ENCODE measurements around the gene TTYH3. TPM values are rescaled to one million over a fixed set of nuclear protein-coding genes. Genes with fewer than 3 reads are reported as not detected.
A peak's percentile ranks its signal among the peaks of the same experiment; 100 is the strongest.

TTYH3 gene
- total and polyA plus RNA-seq, 8 donors, result 4.9 to 31.9 (median 8.6) TPM

GRCh38 chr7:2635810-2636701 is 4.3 kb downstream of the TTYH3 start:
- no peaks in the 10 kb centered on the region for H3K36me3 ChIP-seq
- H3K9me3 ChIP-seq, result no peaks in the 10 kb centered on the region
- DNase-seq (peak in 1 of 6 donors; percentile 78), ATAC-seq (no peak), FAIRE-seq (no peak)
- TF ChIP-seq CTCF (IDR thresholded peaks at IDR 0.05), result no peak
- H3K27ac ChIP-seq, result peak overlapping the region in 1 of 4 donors; percentile 54
- WGBS, 2 donors, result 79 to 81% methylated on average over 22 of the region's 22 CpGs
- intact Hi-C loops (cut with DNase I), result no loop called here
- no peaks in the 10 kb centered on the region for H3K27me3 ChIP-seq
- no peak overlapping the region for H3K4me3 ChIP-seq
- peaks cover 0 to 7% (median 4%) of the 10 kb centered on the region in 3 donors for H3K4me1 ChIP-seq

- 88% methylated on average over 13 to 17 of the region's 17 CpGs for WGBS, 2 donors
- H3K36me3 ChIP-seq, result no peaks in the 10 kb centered on the region
- H3K9me3 ChIP-seq, result no peaks in the 10 kb centered on the region
- peaks cover 0 to 7% (median 0%) of the 10 kb centered on the region in 3 donors for H3K4me1 ChIP-seq
- DNase-seq (peak in 2 of 6 donors; percentile 16 to 72), FAIRE-seq (no peak), ATAC-seq (no peak)
- intact Hi-C loops (cut with DNase I), result no loop called here
- H3K27ac ChIP-seq, result peak overlapping the region in 1 of 4 donors; percentile 54
- no peak for TF ChIP-seq CTCF (IDR thresholded peaks at IDR 0.05)
- no peak overlapping the region for H3K4me3 ChIP-seq
- H3K27me3 ChIP-seq, result no peaks in the 10 kb centered on the region
Observed at GRCh38 chr7:2637066-2637471, 5.3 kb downstream of the TTYH3 start.

GRCh38 chr7:2637505-2638223 is 5.9 kb downstream of the TTYH3 start:
- DNase-seq (peak in 3 of 6 donors; percentile 36 to 72 (median 66)), FAIRE-seq (no peak), ATAC-seq (peak in 2 of 4 donors; percentile 3 to 10)
- TF ChIP-seq CTCF (IDR thresholded peaks at IDR 0.05), result no peak
- H3K27ac ChIP-seq, result peak overlapping the region in 2 of 4 donors; percentile 55 to 63
- 82 to 90% methylated on average over 23 of the region's 23 CpGs for WGBS, 2 donors
- no peaks in the 10 kb centered on the region for H3K27me3 ChIP-seq
- intact Hi-C loops (cut with DNase I), result no loop called here
- no peaks in the 10 kb centered on the region for H3K9me3 ChIP-seq
- no peaks in the 10 kb centered on the region for H3K36me3 ChIP-seq
- peaks cover 0 to 7% (median 0%) of the 10 kb centered on the region in 3 donors for H3K4me1 ChIP-seq
- no peak overlapping the region for H3K4me3 ChIP-seq

- H3K36me3 ChIP-seq, result no peaks in the 10 kb centered on the region
- H3K27me3 ChIP-seq, result no peaks in the 10 kb centered on the region
- ATAC-seq (no peak), FAIRE-seq (no peak), DNase-seq (peak in 2 of 6 donors; percentile 63 to 81)
- H3K4me3 ChIP-seq, result no peak overlapping the region
- TF ChIP-seq CTCF (IDR thresholded peaks at IDR 0.05), result no peak
- H3K9me3 ChIP-seq, result no peaks in the 10 kb centered on the region
- H3K27ac ChIP-seq, result peak overlapping the region in 2 of 4 donors; percentile 55 to 63
- intact Hi-C loops (cut with DNase I), result no loop called here
- WGBS, 2 donors, result 76 to 77% methylated on average over 30 to 34 of the region's 34 CpGs
- peaks cover 0 to 7% (median 0%) of the 10 kb centered on the region in 3 donors for H3K4me1 ChIP-seq
Observed at GRCh38 chr7:2638224-2638991, 6.6 kb downstream of the TTYH3 start.
